ENCODE results near the gene RALBP1. TPM values are rescaled to one million over a fixed set of nuclear protein-coding genes. Genes with fewer than 3 reads are reported as not detected.

The RALBP1 gene
- total RNA-seq, 1 donor from 2014 or later, result 67.2 TPM

DNA sequence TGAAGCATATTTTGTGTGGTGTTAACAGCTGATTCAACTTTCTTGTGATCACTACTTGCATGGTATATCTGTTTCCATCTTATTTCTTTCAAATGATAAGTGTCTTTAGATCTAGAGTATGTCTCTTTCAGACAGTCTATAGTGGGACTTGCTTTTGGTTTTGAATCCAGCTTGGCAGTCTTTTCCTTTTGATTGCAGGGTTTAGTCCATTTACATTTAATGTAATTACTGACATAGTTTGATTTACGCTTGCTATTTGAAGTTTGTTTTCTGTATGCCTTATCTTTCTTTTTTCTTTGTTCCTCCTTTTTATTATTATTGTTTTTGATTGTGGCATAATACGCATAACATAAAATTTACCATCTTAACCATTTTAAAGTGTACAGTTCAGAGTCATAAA, 9.2 kb upstream of the RALBP1 start:
- Histone ChIP-seq H3K36me3 (no peaks in the 10 kb centered on the region), H3K4me3 (no peak overlapping the region), H3K27me3 (no peaks in the 10 kb centered on the region), H3K9me3 (peaks cover 0 to 15% of the 10 kb centered on the region in 2 donors), H3K27ac (no peak overlapping the region), H3K4me1 (no peaks in the 10 kb centered on the region)
- DNase-seq (ENCODE audit: low spot score in 2 of 2), result no peak
- intact Hi-C loops (cut with DNase I), result no loop called here
- TF ChIP-seq CTCF (IDR thresholded peaks at IDR 0.05), result no peak

- intact Hi-C loops (cut with DNase I), result no loop called here
- H3K27ac ChIP-seq, result no peak overlapping the region
These were observed 8.5 kb upstream of the RALBP1 start for GRCh38 chr18:9466846-9467245.

GRCh38 chr18:9468998-9469397, 6.3 kb upstream of the RALBP1 start:
- DNase-seq (ENCODE audit: low spot score in 2 of 2), result no peak
- no peak overlapping the region for H3K27ac ChIP-seq
- H3K4me3 ChIP-seq, result no peak overlapping the region
- H3K9me3 ChIP-seq, result peaks cover 0 to 15% of the 10 kb centered on the region in 2 donors
- no peak for TF ChIP-seq CTCF (IDR thresholded peaks at IDR 0.05)
- intact Hi-C loops (cut with DNase I), result no loop called here
- H3K4me1 ChIP-seq, result no peaks in the 10 kb centered on the region
- H3K27me3 ChIP-seq, result no peaks in the 10 kb centered on the region
- H3K36me3 ChIP-seq, result no peaks in the 10 kb centered on the region

More at GRCh38 chr18:9466846-9467245, 8.5 kb upstream of the RALBP1 start:
- no peak for DNase-seq (ENCODE audit: low spot score in 2 of 2)
- Histone ChIP-seq H3K4me3 (no peak overlapping the region), H3K27me3 (no peaks in the 10 kb centered on the region), H3K4me1 (no peaks in the 10 kb centered on the region), H3K9me3 (peaks cover 0 to 15% of the 10 kb centered on the region in 2 donors), H3K36me3 (no peaks in the 10 kb centered on the region)
- no peak for TF ChIP-seq CTCF (IDR thresholded peaks at IDR 0.05)

GRCh38 chr18:9469685-9470084, 5.6 kb upstream of the RALBP1 start:
- H3K4me3 ChIP-seq, result no peak overlapping the region
- H3K27me3 ChIP-seq, result no peaks in the 10 kb centered on the region
- intact Hi-C loops (cut with DNase I), result loop anchor here (10.0 kb wide), 2 partner anchors 145 to 765 kb away; partner anchors contain the start of genes MTCL1 and PPP4R1
- H3K36me3 ChIP-seq, result no peaks in the 10 kb centered on the region
- DNase-seq (ENCODE audit: low spot score in 2 of 2), result no peak
- no peak overlapping the region for H3K27ac ChIP-seq
- no peak for TF ChIP-seq CTCF (IDR thresholded peaks at IDR 0.05)
- peaks cover 0 to 15% of the 10 kb centered on the region in 2 donors for H3K9me3 ChIP-seq
- no peaks in the 10 kb centered on the region for H3K4me1 ChIP-seq

DNA sequence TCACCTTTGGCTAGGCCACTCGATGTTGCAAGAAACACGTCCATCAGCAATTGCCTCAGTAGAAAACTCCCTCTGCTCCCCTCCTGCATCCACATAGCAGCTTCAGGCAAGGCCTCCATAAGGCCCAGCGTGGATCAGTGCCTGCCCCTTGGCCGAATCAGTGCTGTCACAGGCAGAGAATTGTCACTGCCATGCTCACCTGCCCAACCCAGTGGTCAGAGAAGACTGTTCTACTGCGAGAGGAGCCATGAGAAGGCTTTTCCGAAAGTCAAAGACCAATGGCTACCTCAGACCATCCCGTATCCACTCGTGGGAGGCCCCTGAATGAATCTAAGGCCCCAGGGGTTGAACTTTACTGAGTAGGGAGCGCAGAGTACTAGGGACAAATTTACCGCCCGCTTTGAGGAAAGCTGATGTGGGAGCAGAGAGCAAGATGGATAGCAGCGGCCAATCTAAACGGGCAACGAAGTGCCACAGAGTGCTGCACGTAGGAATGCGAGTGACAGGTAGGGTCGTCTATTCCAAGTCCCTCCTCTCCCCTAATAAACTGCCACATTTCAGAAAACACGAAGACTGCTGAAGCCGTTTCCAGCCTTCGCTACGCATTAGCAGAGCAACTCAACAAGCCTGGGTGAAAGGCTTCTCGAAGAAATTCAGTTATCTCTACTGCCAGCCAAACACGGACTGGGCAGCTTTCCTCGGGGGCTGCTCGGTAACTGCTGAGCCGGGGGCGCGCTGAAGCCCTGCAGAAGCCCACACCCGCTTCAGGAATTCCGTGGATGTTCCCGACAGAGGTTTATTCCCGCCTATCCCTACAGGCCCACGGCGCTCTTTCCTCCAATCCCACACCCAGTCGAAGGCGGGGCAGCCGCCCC, 968 bp upstream of the RALBP1 start:
- intact Hi-C loops (cut with DNase I), result loop anchor here (2.0 to 10.0 kb wide), 6 partner anchors 42 to 770 kb away; partner anchors contain the start of genes ANKRD12, MTCL1 and PPP4R1
- H3K27ac ChIP-seq, result peak overlapping the region; percentile 87 to 90
- peaks cover 0 to 5% of the 10 kb centered on the region in 2 donors for H3K4me1 ChIP-seq
- DNase-seq (ENCODE audit: low spot score in 2 of 2), result no peak
- no peaks in the 10 kb centered on the region for H3K27me3 ChIP-seq
- no peak for TF ChIP-seq CTCF (IDR thresholded peaks at IDR 0.05)
- no peaks in the 10 kb centered on the region for H3K9me3 ChIP-seq
- H3K4me3 ChIP-seq, result peak overlapping the region; percentile 95 to 98
- peaks cover 3 to 4% of the 10 kb centered on the region in 2 donors for H3K36me3 ChIP-seq

Measured in ascending aorta (tissue), 2 donors.